HG03342 (cell line): Measurements from ENCODE around the gene CTNND2.

Experiments used
- ATAC-seq: cut with Tn5 transposase; IDR thresholded peaks from one replicate; pipeline ENCODE4 v1.9.1; 2021; ENCODE audit warnings: mild to moderate bottlenecking, moderate library complexity; ENCODE audit not compliant: unreplicated experiment

Gene CTNND2, protein sequence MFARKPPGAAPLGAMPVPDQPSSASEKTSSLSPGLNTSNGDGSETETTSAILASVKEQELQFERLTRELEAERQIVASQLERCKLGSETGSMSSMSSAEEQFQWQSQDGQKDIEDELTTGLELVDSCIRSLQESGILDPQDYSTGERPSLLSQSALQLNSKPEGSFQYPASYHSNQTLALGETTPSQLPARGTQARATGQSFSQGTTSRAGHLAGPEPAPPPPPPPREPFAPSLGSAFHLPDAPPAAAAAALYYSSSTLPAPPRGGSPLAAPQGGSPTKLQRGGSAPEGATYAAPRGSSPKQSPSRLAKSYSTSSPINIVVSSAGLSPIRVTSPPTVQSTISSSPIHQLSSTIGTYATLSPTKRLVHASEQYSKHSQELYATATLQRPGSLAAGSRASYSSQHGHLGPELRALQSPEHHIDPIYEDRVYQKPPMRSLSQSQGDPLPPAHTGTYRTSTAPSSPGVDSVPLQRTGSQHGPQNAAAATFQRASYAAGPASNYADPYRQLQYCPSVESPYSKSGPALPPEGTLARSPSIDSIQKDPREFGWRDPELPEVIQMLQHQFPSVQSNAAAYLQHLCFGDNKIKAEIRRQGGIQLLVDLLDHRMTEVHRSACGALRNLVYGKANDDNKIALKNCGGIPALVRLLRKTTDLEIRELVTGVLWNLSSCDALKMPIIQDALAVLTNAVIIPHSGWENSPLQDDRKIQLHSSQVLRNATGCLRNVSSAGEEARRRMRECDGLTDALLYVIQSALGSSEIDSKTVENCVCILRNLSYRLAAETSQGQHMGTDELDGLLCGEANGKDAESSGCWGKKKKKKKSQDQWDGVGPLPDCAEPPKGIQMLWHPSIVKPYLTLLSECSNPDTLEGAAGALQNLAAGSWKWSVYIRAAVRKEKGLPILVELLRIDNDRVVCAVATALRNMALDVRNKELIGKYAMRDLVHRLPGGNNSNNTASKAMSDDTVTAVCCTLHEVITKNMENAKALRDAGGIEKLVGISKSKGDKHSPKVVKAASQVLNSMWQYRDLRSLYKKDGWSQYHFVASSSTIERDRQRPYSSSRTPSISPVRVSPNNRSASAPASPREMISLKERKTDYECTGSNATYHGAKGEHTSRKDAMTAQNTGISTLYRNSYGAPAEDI (N-terminal part only)

DNA sequence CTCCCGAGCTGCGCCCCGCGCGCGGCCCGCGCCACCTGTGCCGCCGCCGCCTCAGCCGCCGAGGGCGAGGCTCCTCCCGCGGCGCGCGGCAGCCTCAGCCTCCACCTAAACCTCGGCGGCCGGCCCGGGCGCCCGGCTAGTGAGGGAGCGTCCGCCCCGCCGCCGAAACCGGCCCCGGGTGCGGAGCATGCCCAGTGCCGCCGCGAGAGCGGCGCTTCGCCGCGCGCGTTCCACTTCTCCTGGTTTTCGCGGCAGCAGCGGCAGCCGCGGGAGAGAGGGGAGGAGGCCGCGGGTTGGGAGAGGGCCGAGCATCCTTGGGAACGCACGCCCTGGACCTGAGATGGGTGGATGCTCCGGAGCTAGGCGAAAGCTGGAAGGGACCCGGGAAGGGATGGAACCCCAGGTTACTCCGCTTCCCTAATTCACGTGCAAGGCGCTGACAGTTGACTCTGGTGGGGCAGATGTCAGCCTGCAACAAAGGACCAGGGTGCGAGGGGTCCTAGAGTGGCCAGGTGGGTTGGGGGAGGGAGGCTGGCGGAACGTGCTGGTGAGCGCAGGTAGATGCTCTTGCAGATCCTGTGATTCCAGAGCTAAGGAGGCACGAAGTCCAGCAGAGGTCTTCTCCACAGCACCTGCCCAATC lies at the start of gene CTNND2:
CTNND2 (minus strand) TSS at position 182 of the 642 bp plus-strand sequence. CDS start 593 bp downstream, outside the sequence.
- ATAC-seq, result no peak

DNA sequence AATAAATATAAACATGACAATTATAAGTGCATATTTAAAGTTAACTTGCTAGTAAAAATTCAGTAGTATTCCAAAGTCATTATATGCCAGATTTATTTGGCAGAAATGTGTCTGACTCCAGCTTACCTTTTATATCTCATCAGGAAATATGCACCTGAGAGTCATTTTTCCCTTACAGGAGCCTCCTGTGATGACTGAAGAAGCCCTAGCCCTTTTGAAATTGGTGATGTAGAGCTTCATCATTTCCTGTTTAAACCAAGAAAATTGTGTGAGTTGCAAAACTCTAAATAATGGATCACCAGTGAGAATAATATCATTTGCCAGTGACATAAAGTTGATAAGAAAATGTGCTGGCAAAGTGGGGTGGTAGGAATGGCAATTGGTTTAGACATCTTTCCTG lies 42.1 kb upstream of the CTNND2 start:
- no peak for ATAC-seq

DNA sequence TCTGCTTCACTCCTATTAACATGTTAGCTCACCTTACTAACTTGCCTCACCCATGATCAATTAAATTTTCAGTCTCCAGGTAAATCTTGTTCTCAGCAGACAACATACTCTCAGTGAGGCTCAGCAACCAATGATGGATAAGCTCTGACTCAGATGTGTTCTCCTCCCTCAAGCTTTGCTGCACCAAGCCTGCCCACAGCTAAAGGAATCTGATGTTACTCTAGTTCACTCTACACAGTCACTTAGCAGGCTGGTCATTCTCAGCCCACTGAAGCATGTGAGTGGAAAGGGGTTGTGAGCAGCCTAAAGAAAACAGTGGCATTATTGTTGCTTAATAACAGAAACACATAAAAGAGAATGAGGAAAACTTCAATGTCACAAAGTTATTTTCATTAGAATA lies 37.3 kb upstream of the CTNND2 start:
- no peak for ATAC-seq

DNA sequence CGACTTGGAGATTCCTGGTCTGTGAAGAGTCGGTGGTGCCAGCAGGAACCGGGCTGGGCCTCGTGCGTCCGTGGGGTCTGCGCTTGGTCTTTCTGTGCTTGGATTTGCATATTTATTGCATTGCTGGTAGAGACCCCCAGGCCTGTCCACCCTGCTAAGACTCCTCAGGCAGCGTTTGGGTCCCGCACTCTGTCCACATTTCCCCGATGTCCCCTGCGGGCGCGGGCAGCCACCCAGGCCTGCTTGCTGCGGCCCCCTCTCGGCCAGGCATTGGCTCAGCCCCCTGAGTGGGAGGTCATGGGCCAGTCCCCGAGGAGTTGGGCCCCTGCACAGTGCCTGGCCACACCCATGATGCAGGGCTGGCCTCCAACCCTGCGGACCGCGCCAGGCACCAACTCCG lies 27.4 kb upstream of the CTNND2 start:
- no peak for ATAC-seq

DNA sequence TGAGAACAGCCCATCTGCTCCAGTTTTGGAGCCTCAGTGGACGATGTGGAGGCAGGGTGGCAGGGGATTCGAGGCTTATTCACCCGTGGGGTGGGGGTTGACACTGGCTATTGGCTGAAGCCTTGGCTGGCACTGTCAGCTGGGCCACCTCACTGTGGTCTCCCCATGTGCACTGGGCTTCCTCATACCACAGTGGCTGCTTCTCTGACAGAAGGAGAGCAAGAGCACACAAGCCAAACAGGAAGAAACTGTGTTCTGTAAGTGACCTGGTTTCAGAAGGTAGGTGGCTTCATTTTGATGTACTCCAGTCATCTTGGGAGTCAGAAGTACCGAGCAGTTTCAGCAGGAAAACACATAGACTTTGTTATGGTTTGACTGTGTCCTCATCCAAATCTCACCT lies 24.7 kb upstream of the CTNND2 start:
- ATAC-seq, result no peak

DNA sequence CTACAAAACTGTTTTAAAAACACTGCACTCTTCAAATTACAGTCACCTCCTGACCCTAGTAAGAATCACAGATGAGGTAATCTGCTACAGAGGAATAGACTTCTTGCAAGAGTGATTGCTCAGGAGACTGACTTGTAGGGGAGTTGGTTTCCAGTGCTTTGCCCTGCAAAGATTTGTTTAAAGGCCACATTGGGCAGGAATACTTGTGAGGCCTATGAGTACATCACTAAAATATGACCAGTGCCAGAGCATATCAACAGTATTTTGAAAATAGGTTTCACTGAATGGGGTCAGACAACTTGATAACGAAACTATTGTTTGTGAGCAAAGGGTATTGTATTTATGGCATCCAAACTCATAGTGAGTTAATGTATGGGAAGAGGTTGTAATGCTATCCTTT lies 21.5 kb upstream of the CTNND2 start:
- ATAC-seq, result no peak

DNA sequence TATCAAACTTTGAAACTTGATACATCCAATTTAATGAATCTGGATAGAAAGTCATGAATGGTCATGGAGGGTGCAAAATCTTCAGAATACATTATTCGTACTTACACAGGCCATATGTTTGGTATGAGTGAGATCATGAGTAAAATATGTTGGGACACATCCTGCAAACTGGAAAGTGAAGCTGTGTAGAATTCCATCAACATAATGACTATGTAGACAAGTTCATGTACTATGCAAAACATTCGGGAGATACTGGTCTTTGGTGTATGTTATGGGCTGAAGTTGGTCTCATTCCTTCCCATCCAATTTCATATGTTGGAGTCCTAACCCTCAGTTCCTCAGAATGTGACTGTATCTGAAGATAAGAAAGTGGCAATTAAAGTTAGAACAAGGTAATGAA lies 18.1 kb upstream of the CTNND2 start:
- no peak for ATAC-seq

DNA sequence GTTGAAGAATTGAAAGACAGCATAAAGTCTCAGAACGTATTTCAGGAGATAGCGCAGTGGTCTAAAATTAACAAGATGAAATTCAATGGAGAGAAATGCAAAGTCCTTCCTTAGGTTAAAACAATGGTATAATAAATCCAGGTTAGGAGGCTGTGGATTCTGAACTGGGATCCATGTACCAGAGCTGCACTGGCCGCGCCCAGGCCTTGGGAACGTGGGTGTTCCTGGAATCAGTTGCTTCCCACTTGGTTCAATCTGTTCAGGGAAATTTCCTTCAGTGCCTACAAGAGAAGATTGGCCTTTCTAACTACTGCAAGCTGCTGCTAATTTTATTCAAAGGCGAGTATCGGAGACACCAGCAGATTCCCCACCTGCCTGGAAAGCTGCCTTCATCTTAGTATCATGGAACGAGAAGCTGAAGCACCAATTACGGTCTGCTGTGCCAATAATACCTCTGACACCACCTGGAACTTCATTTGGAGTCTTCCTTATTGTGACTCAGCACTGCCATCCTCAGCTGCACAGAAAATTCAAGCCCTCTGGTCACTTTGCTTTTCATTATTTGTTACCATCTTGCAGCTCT lies 14.3 kb upstream of the CTNND2 start:
- ATAC-seq, result no peak

DNA sequence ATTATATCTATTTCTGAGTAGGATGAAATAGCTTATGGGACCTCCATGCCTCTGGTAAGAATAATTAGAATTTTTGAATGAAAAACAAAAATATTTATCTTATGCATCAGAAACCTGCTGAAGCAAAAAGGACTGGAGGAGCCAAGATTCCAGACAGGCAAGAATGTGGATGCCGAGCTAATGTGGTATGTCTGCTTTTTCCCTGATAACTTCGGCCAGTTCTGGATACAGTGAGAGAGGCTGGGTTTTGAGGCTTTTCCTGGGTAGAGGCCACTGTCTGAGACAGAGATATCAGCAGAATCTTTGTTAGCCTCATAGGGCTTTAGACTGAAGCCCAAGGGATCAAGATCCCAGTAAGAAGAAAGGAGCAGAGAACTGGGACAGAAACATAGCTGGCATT lies 5.2 kb upstream of the CTNND2 start:
- ATAC-seq, result no peak

DNA sequence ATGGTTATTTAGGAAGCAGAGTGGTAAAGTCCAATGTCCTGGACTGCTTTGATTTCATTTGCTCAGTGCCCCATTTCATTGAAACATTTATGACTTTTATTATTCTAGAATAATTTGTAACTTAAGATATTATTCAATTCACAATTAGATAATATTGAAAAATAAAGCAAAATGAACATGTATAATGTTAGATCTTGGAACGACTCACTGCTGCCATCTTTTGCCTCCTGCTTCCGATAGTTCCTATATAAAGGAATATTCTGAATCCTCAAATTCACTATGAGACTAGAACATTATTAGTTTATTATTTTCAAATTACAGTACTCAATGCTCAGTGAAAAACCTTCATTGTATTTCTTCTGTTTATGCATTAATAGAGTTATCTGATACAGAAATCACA lies 2.3 kb upstream of the CTNND2 start:
- no peak for ATAC-seq

DNA sequence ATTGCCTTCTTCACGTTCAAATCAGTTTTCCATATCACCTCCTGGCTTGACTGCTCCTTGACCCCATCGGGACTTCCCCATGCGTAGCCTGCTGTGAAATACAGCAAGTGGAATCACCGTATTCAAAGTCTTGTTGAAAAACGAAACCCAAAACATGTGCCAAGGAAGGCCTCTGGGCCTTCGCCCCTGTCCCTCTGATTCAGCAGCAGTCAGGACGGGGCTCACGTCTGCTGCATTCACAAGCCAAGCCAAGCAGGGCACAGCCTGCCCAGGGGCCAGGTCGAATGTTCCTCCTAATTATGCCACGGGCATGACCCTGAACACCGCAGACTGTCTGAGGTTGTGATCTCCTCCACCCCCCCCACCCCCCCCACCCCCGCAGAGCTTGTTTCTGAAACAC lies 960 bp upstream of the CTNND2 start:
- ATAC-seq, result no peak

DNA sequence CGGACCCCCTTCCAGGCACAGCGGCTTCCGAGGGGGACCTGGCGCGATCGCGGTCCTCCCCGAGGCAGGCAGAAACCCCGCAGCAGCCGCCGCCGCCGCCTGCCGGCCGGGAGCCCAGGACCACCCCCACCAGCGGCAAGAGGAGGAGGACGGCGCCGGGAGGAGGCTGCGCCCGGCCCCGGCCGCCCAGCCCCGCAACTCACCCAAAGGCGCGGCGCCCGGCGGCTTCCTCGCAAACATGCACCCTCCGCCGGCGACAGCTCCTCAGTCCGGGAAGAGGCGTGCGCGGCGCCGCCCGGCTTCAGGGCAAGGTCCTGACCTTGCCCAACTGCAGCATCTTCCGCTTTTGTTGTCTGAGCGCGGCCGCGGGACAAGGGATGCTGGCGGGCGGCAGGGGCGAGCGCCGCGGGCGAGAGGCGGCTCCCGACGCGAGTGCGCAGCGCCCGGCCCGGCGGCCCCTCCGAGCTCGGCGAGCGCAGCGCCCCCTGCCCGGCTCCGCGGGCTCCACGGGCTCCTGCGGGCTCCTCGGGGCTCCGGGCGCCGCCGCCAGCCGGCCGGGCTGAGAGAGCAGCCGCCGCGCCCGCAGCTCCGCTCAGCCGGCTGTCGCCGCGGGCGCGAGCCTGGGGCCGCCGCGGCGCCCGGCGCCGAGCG lies 507 bp downstream of the CTNND2 start:
- ATAC-seq, result peak; percentile 62

DNA sequence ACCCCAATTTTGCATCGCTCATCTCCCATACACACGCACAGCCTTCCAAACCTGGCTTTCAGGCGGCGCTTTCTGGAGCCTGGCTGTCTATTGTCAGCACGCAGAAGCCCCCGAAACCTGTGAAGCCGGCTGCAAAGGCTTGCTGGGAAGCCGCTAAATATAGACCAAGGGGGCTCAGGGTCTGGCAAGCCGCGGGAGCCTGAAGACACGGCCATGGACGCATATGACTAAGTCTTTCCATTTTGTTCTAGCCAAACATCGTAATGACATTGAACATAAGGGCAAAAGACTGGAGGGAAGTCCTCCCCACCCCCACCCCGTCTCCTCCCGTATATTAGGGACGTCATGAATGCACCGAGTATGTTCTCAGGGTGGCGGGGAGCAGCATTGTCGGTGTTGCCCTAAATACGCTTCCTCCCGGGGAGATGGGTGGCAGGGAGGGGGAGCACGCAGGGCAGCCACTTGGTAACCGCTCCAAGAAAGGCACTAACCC lies 1.1 kb downstream of the CTNND2 start:
- no peak for ATAC-seq

DNA sequence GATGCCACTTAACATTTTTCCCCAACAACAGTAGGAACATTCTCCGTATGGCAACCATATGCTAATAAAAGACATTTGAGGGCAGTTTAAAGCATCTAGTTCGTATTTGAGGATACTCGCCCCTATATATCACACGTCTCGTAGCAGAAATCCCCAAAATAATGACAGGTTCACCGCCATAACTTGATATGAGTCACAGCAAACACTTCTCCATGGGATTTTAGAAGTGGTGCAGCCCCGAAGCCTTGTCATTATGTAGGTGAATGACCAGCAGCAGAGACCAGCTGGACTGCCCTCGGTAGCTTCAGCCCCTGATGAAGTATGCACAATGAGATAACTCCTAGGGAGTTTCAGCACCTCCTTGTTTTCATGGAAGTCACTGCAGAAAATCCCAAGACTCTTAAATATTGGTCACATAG lies 2.0 kb downstream of the CTNND2 start:
- no peak for ATAC-seq

DNA sequence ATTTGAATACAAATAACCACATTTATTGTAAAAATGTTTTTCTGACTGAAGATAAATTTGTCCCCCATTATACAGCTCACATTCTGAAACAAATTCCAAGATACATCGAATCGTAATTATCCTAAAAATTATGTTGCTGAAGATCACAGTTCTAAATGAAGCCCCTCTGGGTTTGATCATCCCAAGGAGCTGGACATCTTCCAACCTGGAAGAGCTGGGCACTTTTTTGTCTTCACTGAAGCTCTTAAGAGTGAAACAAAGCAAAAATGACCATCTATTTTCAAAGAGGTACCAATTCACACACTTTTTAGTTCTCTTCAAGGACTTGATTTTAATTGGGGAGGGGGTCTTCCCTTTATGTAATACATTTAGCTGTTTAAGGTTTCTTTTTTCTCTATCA lies 5.5 kb downstream of the CTNND2 start:
- ATAC-seq, result no peak

DNA sequence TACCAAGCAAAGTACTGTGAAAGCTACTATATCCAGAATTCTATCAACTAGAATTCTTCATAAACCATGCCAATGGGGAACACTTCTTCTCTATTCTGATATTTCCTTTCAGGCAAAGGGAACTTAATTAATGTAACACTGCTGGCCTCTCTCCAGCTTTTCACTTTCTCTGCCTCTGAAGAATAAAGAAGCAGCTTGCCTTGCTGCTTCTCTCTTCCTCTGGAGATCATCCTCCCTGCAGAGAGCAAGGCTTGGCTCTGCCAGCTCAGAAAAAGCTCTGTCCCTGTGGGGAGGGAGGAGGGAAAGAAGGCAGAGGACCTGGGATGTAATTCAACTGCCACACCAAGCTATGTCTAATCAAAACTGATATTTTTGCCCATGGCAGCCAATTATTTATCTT lies 6.5 kb downstream of the CTNND2 start:
- ATAC-seq, result no peak

DNA sequence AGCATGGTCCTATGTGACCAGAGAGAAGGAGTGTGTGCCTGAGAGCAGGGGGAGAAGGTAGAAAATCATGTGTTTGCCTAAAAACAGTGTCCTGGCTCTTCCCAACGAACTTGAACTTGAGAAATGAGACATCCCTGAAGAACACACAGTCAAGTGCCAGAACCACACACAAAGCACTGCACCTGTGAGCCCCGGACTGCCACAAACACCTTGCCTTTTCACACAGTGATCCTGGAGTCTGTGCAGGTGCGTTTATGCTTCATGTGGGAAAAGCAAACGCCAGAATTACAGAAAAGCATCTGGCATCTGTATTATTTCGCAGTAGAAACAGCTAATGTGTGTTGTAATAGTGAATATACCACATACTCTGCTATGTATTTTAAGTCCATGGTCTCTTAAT lies 9.3 kb downstream of the CTNND2 start:
- no peak for ATAC-seq

DNA sequence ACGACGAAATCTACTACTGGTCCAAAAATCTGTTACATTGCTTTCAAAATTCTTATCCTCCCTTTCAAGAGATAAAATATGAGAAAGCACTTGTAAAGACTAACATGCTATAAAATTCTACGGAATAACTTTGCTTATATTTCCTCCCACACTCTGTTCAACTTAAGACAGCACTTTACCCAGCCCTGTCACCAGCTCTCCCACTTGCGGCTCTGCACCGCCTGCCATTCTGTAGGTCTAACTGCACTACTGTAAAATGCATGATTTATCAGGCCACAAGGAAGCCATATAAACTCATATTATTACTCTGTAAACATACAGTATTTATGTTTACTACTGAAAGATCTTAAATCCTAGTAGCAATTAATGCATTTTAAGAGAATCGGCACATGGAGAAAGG lies 11.4 kb downstream of the CTNND2 start:
- no peak for ATAC-seq

DNA sequence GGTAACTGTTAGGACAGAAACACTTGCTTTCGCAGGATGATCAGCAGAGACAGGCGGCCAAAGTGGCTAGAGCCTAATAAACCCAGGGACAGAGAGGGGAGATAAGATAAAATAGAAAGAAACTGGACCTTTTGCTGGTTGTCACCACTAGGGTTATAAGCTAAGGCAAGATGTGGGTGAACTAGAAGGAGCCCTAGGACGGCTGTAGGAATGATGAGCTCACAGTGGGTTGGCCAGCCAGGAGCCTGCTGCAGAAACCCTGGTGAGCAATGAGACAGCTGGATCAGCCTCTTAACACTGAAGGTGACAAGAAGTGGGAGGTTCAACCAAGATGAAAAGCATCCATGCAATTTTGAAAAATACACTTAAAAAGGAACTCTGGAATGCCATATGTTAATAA lies 13.5 kb downstream of the CTNND2 start:
- no peak for ATAC-seq

DNA sequence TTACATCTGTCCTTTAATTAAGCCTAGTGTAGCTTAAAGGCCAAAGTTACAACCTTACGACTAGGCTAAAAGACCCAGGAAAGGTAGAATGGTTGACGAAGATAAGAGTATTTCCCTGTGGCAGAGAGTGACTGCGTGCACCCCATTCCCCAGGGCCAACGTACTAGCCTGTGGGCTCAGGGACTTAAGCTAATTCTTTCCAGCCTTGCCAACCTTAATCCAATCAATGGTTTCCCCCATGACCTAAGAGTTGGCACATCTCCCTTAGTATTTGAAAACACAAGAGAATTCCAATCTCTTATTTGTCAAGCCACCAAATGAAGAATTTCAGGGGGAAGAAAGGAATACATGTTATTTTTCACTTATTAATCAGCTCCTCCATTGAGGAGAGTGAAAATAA lies 16.0 kb downstream of the CTNND2 start:
- no peak for ATAC-seq
